ENCODE data around the gene ZDHHC11. TPM values are rescaled to one million over a fixed set of nuclear protein-coding genes. Genes with fewer than 3 reads are reported as not detected.
"Not testable (repeated sequence)": the region's sequence is repeated elsewhere in the genome, so short reads cannot be mapped to it uniquely, and the experiment has no call there.

ZDHHC11 gene
- total RNA-seq, 6 donors from 2014 or later = 18.9 to 64.6 (median 27.5) TPM

DNA sequence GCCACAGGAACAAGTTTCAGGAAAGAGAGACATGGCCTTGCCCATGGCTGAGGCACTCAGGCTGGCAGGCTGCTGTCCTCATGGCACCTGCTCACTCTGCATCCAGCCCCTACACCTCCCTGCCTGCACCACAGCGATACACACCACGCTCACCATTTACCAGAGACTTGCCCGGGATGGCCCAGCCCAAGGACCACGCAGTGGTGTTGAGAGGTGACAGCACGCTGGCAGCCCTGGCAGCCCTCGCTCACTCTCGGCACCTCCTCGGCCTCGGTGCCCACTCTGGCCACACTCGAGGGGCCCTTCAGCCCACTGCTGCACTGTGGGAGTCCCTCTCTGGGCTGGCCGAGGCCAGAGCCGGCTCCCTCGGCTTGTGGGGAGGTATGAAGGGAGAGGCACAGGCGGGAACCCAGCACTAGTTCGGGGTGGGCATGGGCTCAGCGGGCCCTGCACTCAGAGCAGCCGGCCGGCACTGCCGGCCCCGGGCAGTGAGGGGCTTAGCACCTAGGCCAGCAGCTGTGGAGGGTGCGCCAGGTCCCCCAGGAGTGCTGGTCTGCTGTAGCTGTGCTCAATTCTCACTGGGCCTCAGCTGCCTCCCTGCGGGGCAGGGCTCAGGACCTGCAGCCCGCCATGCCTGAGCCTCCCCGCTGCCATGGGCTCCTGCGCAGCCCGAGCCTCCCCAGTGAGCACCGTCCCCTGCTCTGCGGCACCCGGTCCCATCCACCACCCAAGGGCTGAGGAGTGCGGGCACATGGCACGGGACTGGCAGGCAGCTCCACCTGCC, 86.6 kb downstream of the ZDHHC11 start:
- no peak overlapping the region for H3K4me3 ChIP-seq
- WGBS, 2 donors = 93 to 100% methylated on average over 3 to 31 of the region's 31 CpGs
- DNase-seq = peak; percentile 22 to 81
- TF ChIP-seq POLR2A (IDR thresholded peaks at IDR 0.05) (no peak), POLR2AphosphoS5 (IDR thresholded peaks at IDR 0.05) (no peak), EP300 (IDR thresholded peaks at IDR 0.05) (no peak)
- TF ChIP-seq, protein P1, sequence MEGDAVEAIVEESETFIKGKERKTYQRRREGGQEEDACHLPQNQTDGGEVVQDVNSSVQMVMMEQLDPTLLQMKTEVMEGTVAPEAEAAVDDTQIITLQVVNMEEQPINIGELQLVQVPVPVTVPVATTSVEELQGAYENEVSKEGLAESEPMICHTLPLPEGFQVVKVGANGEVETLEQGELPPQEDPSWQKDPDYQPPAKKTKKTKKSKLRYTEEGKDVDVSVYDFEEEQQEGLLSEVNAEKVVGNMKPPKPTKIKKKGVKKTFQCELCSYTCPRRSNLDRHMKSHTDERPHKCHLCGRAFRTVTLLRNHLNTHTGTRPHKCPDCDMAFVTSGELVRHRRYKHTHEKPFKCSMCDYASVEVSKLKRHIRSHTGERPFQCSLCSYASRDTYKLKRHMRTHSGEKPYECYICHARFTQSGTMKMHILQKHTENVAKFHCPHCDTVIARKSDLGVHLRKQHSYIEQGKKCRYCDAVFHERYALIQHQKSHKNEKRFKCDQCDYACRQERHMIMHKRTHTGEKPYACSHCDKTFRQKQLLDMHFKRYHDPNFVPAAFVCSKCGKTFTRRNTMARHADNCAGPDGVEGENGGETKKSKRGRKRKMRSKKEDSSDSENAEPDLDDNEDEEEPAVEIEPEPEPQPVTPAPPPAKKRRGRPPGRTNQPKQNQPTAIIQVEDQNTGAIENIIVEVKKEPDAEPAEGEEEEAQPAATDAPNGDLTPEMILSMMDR (IDR thresholded peaks at IDR 0.05) = no peak
- H3K9me3 ChIP-seq = no peaks in the 10 kb centered on the region
- peaks cover 0 to 16% (median 8%) of the 10 kb centered on the region in 4 donors for H3K36me3 ChIP-seq
- no peak for ATAC-seq (ENCODE audit: low FRiP score in 2 of 2)
- H3K27ac ChIP-seq = no peak overlapping the region
- no peaks in the 10 kb centered on the region for H3K27me3 ChIP-seq
- peaks cover 6 to 28% (median 10%) of the 10 kb centered on the region in 4 donors for H3K4me1 ChIP-seq

DNA sequence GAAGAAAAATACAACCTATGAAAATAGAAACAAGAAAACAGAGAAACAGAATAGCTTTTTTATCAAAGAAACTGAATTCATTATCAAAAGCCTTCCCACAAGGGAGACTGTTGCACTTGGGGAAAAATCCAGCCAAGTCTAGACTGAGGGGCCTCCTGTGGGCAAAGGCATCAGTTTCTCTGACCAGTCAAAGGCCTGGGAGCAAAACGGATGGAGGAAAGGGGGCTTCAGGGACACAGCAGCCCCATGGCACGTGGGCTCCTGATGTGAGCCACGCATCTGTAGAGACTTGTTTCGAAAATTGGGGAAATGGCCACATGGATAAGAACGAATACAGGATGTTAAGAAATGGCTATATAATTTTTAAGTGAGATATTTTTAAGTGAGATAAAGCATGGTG, 87.4 kb downstream of the ZDHHC11 start:
- peaks cover 13 to 36% (median 17%) of the 10 kb centered on the region in 4 donors for H3K4me1 ChIP-seq
- no peaks in the 10 kb centered on the region for H3K27me3 ChIP-seq
- DNase-seq = no peak
- H3K36me3 ChIP-seq = peaks cover 0 to 16% (median 8%) of the 10 kb centered on the region in 4 donors
- H3K27ac ChIP-seq = no peak overlapping the region
- TF ChIP-seq POLR2AphosphoS5 (IDR thresholded peaks at IDR 0.05) = no peak
- TF ChIP-seq, protein P1 (IDR thresholded peaks at IDR 0.05) = no peak
- TF ChIP-seq EP300 (IDR thresholded peaks at IDR 0.05) = no peak
- no peak for TF ChIP-seq POLR2A (IDR thresholded peaks at IDR 0.05)
- WGBS, 2 donors = 83% methylated on average over 5 of the region's 5 CpGs
- H3K4me3 ChIP-seq = no peak overlapping the region
- no peaks in the 10 kb centered on the region for H3K9me3 ChIP-seq
- no peak for ATAC-seq (ENCODE audit: low FRiP score in 2 of 2)

DNA sequence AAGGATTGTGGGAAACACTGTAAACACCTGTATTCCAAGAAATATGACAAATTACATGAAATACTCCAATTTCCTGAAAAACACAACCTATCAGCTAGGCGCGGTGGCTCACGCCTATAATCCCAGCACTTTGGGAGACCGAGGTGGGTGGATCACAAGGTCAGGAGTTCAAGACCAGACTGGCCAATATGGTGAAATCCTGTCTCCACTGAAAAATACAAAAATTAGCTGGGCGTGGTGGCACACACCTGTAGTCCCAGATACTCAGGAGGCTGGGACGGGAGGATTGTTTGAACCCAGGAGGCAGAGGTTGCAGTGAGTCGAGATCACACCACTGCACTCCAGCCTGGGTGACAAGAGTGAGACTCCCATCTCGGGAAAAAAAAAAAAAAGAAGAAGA, 87.8 kb downstream of the ZDHHC11 start:
- Histone ChIP-seq H3K36me3 (peaks cover 0 to 16% (median 8%) of the 10 kb centered on the region in 4 donors), H3K4me1 (peaks cover 17 to 40% (median 21%) of the 10 kb centered on the region in 4 donors)
- not testable (repeated sequence) for H3K27me3 ChIP-seq; ATAC-seq (ENCODE audit: low FRiP score in 2 of 2); H3K4me3 ChIP-seq; DNase-seq; H3K9me3 ChIP-seq; H3K27ac ChIP-seq
- 91 to 94% methylated on average over 8 of the region's 8 CpGs for WGBS, 2 donors

DNA sequence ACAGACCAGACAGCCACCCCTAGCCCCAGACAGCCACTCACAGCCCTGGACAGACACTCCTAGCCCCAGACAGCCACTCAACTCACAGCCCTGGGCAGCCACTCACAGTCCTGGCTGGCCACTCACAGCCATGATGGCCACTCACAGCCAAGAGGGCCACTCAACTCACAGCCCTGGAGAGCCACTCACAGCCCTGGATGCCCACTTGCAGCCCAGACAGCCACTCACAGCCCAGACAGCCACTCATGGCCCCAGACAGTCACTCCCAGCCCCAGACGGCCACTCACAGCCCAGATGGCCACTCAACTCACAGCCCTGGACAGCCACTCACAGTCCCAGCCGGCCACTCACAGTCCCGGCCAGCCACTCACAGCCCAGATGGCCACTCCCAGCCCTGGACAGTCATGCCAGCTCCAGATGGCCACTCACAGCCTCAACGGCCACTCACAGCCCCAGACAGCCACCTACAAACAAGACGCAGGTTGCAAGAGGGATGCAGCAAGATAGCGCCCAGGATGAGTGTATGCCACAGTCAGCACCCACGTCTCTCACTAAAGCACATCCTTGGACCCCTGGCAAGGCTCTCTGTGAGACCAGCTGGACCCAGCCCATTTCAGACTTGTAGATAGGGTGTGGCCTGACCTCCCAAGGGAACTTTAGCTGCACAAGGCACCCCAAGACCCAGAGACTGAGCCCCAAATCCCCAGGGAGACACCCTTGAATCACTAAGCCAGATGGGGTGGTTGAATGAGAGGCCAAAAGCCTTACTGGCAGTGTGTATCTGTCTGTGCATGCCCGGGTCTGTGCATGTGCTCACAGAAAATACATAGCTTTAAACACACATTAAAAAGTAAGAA, 88.7 kb downstream of the ZDHHC11 start:
- TF ChIP-seq POLR2AphosphoS5 (IDR thresholded peaks at IDR 0.05) (peak; percentile 22 to 71), POLR2A (IDR thresholded peaks at IDR 0.05) (peak in 2 of 4 donors; percentile 34 to 35)
- TF ChIP-seq, protein P1 (IDR thresholded peaks at IDR 0.05) = no peak
- no peaks in the 10 kb centered on the region for H3K9me3 ChIP-seq
- peaks cover 26 to 49% (median 30%) of the 10 kb centered on the region in 4 donors for H3K4me1 ChIP-seq
- WGBS, 2 donors = 74 to 85% methylated on average over 1 to 8 of the region's 8 CpGs
- peak; percentile 47 to 87 for ATAC-seq (ENCODE audit: low FRiP score in 2 of 2)
- H3K27ac ChIP-seq = peak overlapping the region in 3 of 4 donors; percentile 1 to 16 (median 12)
- no peaks in the 10 kb centered on the region for H3K27me3 ChIP-seq
- H3K36me3 ChIP-seq = peaks cover 0 to 15% (median 8%) of the 10 kb centered on the region in 4 donors
- peak; percentile 86 to 98 for DNase-seq
- no peak overlapping the region for H3K4me3 ChIP-seq

Data from upper lobe of left lung (tissue), 6 donors.